ENCODE results near the gene TWSG1.

- TF ChIP-seq CTCF (IDR thresholded peaks at IDR 0.05; ENCODE audit: poor library complexity, severe bottlenecking) (no peak), EZH2 (IDR thresholded peaks at IDR 0.05; ENCODE audit: borderline replicate concordance, insufficient read depth, low read length, poor library complexity, severe bottlenecking) (no peak), POLR2AphosphoS5 (IDR thresholded peaks at IDR 0.05) (no peak), RAD21 (conservative IDR thresholded peaks at IDR 0.05) (no peak), TAF1 (IDR thresholded peaks at IDR 0.05; ENCODE audit: low read depth) (no peak), EP300 (conservative IDR thresholded peaks at IDR 0.05; ENCODE audit: poor library complexity, severe bottlenecking) (no peak)
These were observed 26.6 kb downstream of the TWSG1 start for GRCh38 chr18:9361191-9361590.

Measured in neural cell (in vitro differentiated cells).